ENCODE measurements around the gene DPP9.

Gene DPP9

GRCh38 chr19:4689403-4689802 lies 34.2 kb downstream of the DPP9 start:
- no peak for TF ChIP-seq CEBPB (IDR thresholded peaks at IDR 0.05)
- no peak for TF ChIP-seq MAX (IDR thresholded peaks at IDR 0.05)
- no peak for TF ChIP-seq RAD21 (IDR thresholded peaks at IDR 0.05; ENCODE audit: low read depth)
- no peak for TF ChIP-seq REST (IDR thresholded peaks at IDR 0.05; ENCODE audit: low read depth)
- no peak for TF ChIP-seq TCF12 (IDR thresholded peaks at IDR 0.05; ENCODE audit: low read depth)
- no peak for TF ChIP-seq EGR1 (IDR thresholded peaks at IDR 0.05)
- no peak for TF ChIP-seq CREB1 (IDR thresholded peaks at IDR 0.05; ENCODE audit: low read depth)
- no peak for TF ChIP-seq TEAD4 (IDR thresholded peaks at IDR 0.05)
- TF ChIP-seq EP300 (IDR thresholded peaks at IDR 0.05; ENCODE audit: borderline replicate concordance) = no peak
- TF ChIP-seq USF1 (IDR thresholded peaks at IDR 0.05) = no peak
- TF ChIP-seq ZBTB7A (IDR thresholded peaks at IDR 0.05; ENCODE audit: low read depth) = no peak
- TF ChIP-seq FOXM1 (IDR thresholded peaks at IDR 0.05; ENCODE audit: borderline replicate concordance, low read depth) = no peak
- no peak for TF ChIP-seq NFIC (IDR thresholded peaks at IDR 0.05)
- no peak for TF ChIP-seq TAF1 (IDR thresholded peaks at IDR 0.05; ENCODE audit: low read depth)
- no peak for TF ChIP-seq YY1 (IDR thresholded peaks at IDR 0.05; ENCODE audit: low read depth)

- TF ChIP-seq EGR1 (IDR thresholded peaks at IDR 0.05) (no peak), TCF12 (IDR thresholded peaks at IDR 0.05; ENCODE audit: low read depth) (no peak), ZBTB7A (IDR thresholded peaks at IDR 0.05; ENCODE audit: low read depth) (no peak), CEBPB (IDR thresholded peaks at IDR 0.05) (no peak), FOXM1 (IDR thresholded peaks at IDR 0.05; ENCODE audit: borderline replicate concordance, low read depth) (no peak), CREB1 (IDR thresholded peaks at IDR 0.05; ENCODE audit: low read depth) (no peak), EP300 (IDR thresholded peaks at IDR 0.05; ENCODE audit: borderline replicate concordance) (no peak), REST (IDR thresholded peaks at IDR 0.05; ENCODE audit: low read depth) (no peak), MAX (IDR thresholded peaks at IDR 0.05) (no peak), NFIC (IDR thresholded peaks at IDR 0.05) (no peak), YY1 (IDR thresholded peaks at IDR 0.05; ENCODE audit: low read depth) (no peak), TEAD4 (IDR thresholded peaks at IDR 0.05) (no peak), USF1 (IDR thresholded peaks at IDR 0.05) (no peak), RAD21 (IDR thresholded peaks at IDR 0.05; ENCODE audit: low read depth) (no peak), TAF1 (IDR thresholded peaks at IDR 0.05; ENCODE audit: low read depth) (no peak)
Measured at GRCh38 chr19:4688587-4688986, 35.1 kb downstream of the DPP9 start.

- TF ChIP-seq EGR1 (IDR thresholded peaks at IDR 0.05) (no peak), RAD21 (IDR thresholded peaks at IDR 0.05; ENCODE audit: low read depth) (no peak), CEBPB (IDR thresholded peaks at IDR 0.05) (no peak), REST (IDR thresholded peaks at IDR 0.05; ENCODE audit: low read depth) (no peak), FOXM1 (IDR thresholded peaks at IDR 0.05; ENCODE audit: borderline replicate concordance, low read depth) (no peak), CREB1 (IDR thresholded peaks at IDR 0.05; ENCODE audit: low read depth) (no peak), YY1 (IDR thresholded peaks at IDR 0.05; ENCODE audit: low read depth) (no peak), USF1 (IDR thresholded peaks at IDR 0.05) (no peak), TEAD4 (IDR thresholded peaks at IDR 0.05) (no peak), ZBTB7A (IDR thresholded peaks at IDR 0.05; ENCODE audit: low read depth) (no peak), NFIC (IDR thresholded peaks at IDR 0.05) (no peak), TCF12 (IDR thresholded peaks at IDR 0.05; ENCODE audit: low read depth) (no peak)
Measured at GRCh38 chr19:4687396-4687795, 36.2 kb downstream of the DPP9 start.

GRCh38 chr19:4686700-4687099 lies 36.9 kb downstream of the DPP9 start:
- no peak for TF ChIP-seq CEBPB (IDR thresholded peaks at IDR 0.05)
- TF ChIP-seq REST (IDR thresholded peaks at IDR 0.05; ENCODE audit: low read depth) = no peak
- no peak for TF ChIP-seq EGR1 (IDR thresholded peaks at IDR 0.05)
- no peak for TF ChIP-seq ZBTB7A (IDR thresholded peaks at IDR 0.05; ENCODE audit: low read depth)
- TF ChIP-seq CREB1 (IDR thresholded peaks at IDR 0.05; ENCODE audit: low read depth) = no peak
- TF ChIP-seq FOXM1 (IDR thresholded peaks at IDR 0.05; ENCODE audit: borderline replicate concordance, low read depth) = no peak
- TF ChIP-seq USF1 (IDR thresholded peaks at IDR 0.05) = no peak
- no peak for TF ChIP-seq TEAD4 (IDR thresholded peaks at IDR 0.05)
- TF ChIP-seq TAF1 (IDR thresholded peaks at IDR 0.05; ENCODE audit: low read depth) = no peak
- no peak for TF ChIP-seq EP300 (IDR thresholded peaks at IDR 0.05; ENCODE audit: borderline replicate concordance)
- TF ChIP-seq TCF12 (IDR thresholded peaks at IDR 0.05; ENCODE audit: low read depth) = no peak
- TF ChIP-seq YY1 (IDR thresholded peaks at IDR 0.05; ENCODE audit: low read depth) = no peak
- no peak for TF ChIP-seq MAX (IDR thresholded peaks at IDR 0.05)
- TF ChIP-seq NFIC (IDR thresholded peaks at IDR 0.05) = no peak
